GM19324 (cell line): ENCODE results near the gene NOTCH1.
"Not testable (repeated sequence)": the region's sequence is repeated elsewhere in the genome, so short reads cannot be mapped to it uniquely, and the experiment has no call there.

Experiments
- ATAC-seq: cut with Tn5 transposase; IDR thresholded peaks from one replicate; pipeline ENCODE4 v1.9.1; 2021; ENCODE audit warnings: mild to moderate bottlenecking, moderate library complexity; ENCODE audit not compliant: unreplicated experiment, low FRiP score

The NOTCH1 gene

GRCh38 chr9:136565715-136566552, 20.1 kb upstream of the NOTCH1 start:
- ATAC-seq = no peak

GRCh38 chr9:136565086-136565714, 19.4 kb upstream of the NOTCH1 start:
- no peak for ATAC-seq

GRCh38 chr9:136564379-136564988, 18.6 kb upstream of the NOTCH1 start:
- ATAC-seq = no peak

GRCh38 chr9:136563646-136564325, 17.9 kb upstream of the NOTCH1 start:
- ATAC-seq = no peak

GRCh38 chr9:136562746-136563495, 17.1 kb upstream of the NOTCH1 start:
- ATAC-seq = no peak

- no peak for ATAC-seq
Measured at GRCh38 chr9:136561779-136562178, 15.9 kb upstream of the NOTCH1 start.

GRCh38 chr9:136560586-136560985, 14.7 kb upstream of the NOTCH1 start:
- no peak for ATAC-seq

- ATAC-seq = not testable (repeated sequence)
Measured at GRCh38 chr9:136559371-136559770, 13.5 kb upstream of the NOTCH1 start.

- ATAC-seq = not testable (repeated sequence)
Measured at GRCh38 chr9:136558846-136559245, 13.0 kb upstream of the NOTCH1 start.

- ATAC-seq = no peak
Measured at GRCh38 chr9:136558373-136558772, 12.5 kb upstream of the NOTCH1 start.

- no peak for ATAC-seq
Measured at GRCh38 chr9:136557036-136557435, 11.2 kb upstream of the NOTCH1 start.

- no peak for ATAC-seq
Measured at GRCh38 chr9:136556166-136556565, 10.3 kb upstream of the NOTCH1 start.

- no peak for ATAC-seq
Measured at GRCh38 chr9:136554870-136555269, 9.0 kb upstream of the NOTCH1 start.

GRCh38 chr9:136553581-136553980, 7.7 kb upstream of the NOTCH1 start:
- ATAC-seq = no peak

GRCh38 chr9:136552117-136552703, 6.4 kb upstream of the NOTCH1 start:
- no peak for ATAC-seq

GRCh38 chr9:136551401-136552116, 5.7 kb upstream of the NOTCH1 start:
- ATAC-seq = no peak

- ATAC-seq = no peak
Measured at GRCh38 chr9:136550439-136551289, 4.8 kb upstream of the NOTCH1 start.
